SK-N-SH (cell line): Measurements from ENCODE around the gene SIPA1L2. TPM values are rescaled to one million over a fixed set of nuclear protein-coding genes. Genes with fewer than 3 reads are reported as not detected.

ENCODE experiments used
- CTCF ChIA-PET: fragments of 300-600, 350-600 bp; formaldehyde crosslinking; extraction: SDS; loops from one replicate; lab custom pipeline; 2021; lab: Yijun Ruan, JAX
- POLR2A ChIA-PET: fragments of 350-600 bp; sonication (Branson Sonifier 250); formaldehyde crosslinking; extraction: SDS; loops from one replicate; lab custom pipeline; 2020; ENCODE audit warnings: antibody characterized with exemption, inconsistent platforms; lab: Yijun Ruan, JAX
- DNase-seq: peaks from one replicate; pipeline ENCODE4 v3.0.0; 2012
- H2AFZ ChIP-seq: fragments of 200-600 bp; sonication (generic); 2 replicates; pipeline ENCODE4 v1.8.1; 2016; ENCODE audit warnings: antibody characterized with exemption, mild to moderate bottlenecking, low read depth
- H3F3A ChIP-seq: fragments of 200-600 bp; sonication (generic); replicated peaks from 2 replicates; pipeline ENCODE3; 2016; ENCODE audit warnings: antibody characterized with exemption, mild to moderate bottlenecking; ENCODE audit not compliant: insufficient read depth
- H3K27ac ChIP-seq, 2 experiments: fragments of 200-500 bp in 1 of 2; fragments of 200-600 bp in 1 of 2; sonication (Bioruptor generic) in 1 of 2; sonication (generic), shearing (Covaris generic) in 1 of 2; 2 replicates each; pipeline versions ENCODE4 v1.5.1 to v1.6.1; 2014 to 2016; ENCODE audit warnings: low read depth in 2 of 2, inconsistent platforms in 1 of 2, low read length in 1 of 2, mild to moderate bottlenecking in 1 of 2, mixed read lengths in 1 of 2
- H3K27me3 ChIP-seq: fragments of 200-600 bp; sonication (generic), shearing (Covaris generic); 2 replicates; pipeline ENCODE4 v1.6.1; 2016; ENCODE audit warnings: mixed run types; ENCODE audit not compliant: insufficient read depth
- H3K36me3 ChIP-seq, 2 experiments: fragments of 200-500 bp in 1 of 2; fragments of 200-600 bp in 1 of 2; sonication (Bioruptor generic) in 1 of 2; sonication (generic) in 1 of 2; replicated peaks in 1 of 2; 2 replicates each; pipeline versions ENCODE3 to v1.5.1; 2014 to 2016; ENCODE audit warnings: low read length in 1 of 2, mild to moderate bottlenecking in 1 of 2; ENCODE audit not compliant: insufficient read depth in 2 of 2, control insufficient read depth in 1 of 2
- H3K4me1 ChIP-seq, 2 experiments: fragments of 200-500 bp in 1 of 2; fragments of 200-600 bp in 1 of 2; sonication (Bioruptor generic) in 1 of 2; sonication (generic), shearing (Covaris generic) in 1 of 2; 2 replicates each; pipeline versions ENCODE4 v1.5.1 to v1.6.1; 2014 to 2016; ENCODE audit warnings: low read depth in 1 of 2, low read length in 1 of 2, mixed run types in 1 of 2; ENCODE audit not compliant: insufficient read depth in 2 of 2, control insufficient read depth in 1 of 2
- H3K4me2 ChIP-seq: fragments of 200-600 bp; sonication (generic), shearing (Covaris generic); 2 replicates; pipeline ENCODE4 v1.6.1; 2017; ENCODE audit warnings: mixed run types
- H3K4me3 ChIP-seq, 2 experiments: fragments of 200-500 bp in 1 of 2; fragments of 200-600 bp in 1 of 2; sonication (Bioruptor generic) in 1 of 2; sonication (generic), shearing (Covaris generic) in 1 of 2; 2 replicates each; pipeline versions ENCODE4 v1.5.1 to v1.8.1; 2014 to 2016; ENCODE audit warnings: low read depth in 2 of 2, inconsistent platforms in 1 of 2, low read length in 1 of 2, mild to moderate bottlenecking in 1 of 2, mixed read lengths in 1 of 2, moderate library complexity in 1 of 2
- H3K79me2 ChIP-seq: fragments of 200-600 bp; sonication (generic); 2 replicates; pipeline ENCODE4 v1.8.1; 2017; ENCODE audit warnings: mild to moderate bottlenecking; ENCODE audit not compliant: insufficient read depth
- H3K9ac ChIP-seq: fragments of 200-600 bp; sonication (generic); 2 replicates; pipeline ENCODE4 v1.6.1; 2017; ENCODE audit warnings: mixed run types
- H3K9me2 ChIP-seq: fragments of 200-600 bp; sonication (generic); 2 replicates; pipeline ENCODE4 v1.6.1; 2017; ENCODE audit warnings: mixed run types
- H3K9me3 ChIP-seq: fragments of 200-600 bp; sonication (generic); 2 replicates; pipeline ENCODE4 v1.6.1; 2017; ENCODE audit warnings: mixed run types, mild to moderate bottlenecking, moderate library complexity
- H4K20me1 ChIP-seq: fragments of 200-600 bp; sonication (generic); 2 replicates; pipeline ENCODE4 v1.6.1; 2017; ENCODE audit warnings: mild to moderate bottlenecking, mixed run types; ENCODE audit not compliant: insufficient read depth
- EP300 ChIP-seq, 2 experiments: IDR thresholded peaks; 2 replicates each; pipeline versions ENCODE4 v1.4.0 to v1.6.1; 2012; ENCODE audit warnings: borderline replicate concordance in 1 of 2, low read depth in 1 of 2, low read length in 1 of 2
- FOXJ3 ChIP-seq: sonication (generic); formaldehyde crosslinking; IDR thresholded peaks from 2 replicates; pipeline ENCODE4 v1.5.1; 2020; ENCODE audit warnings: mild to moderate bottlenecking, missing genetic modification reagents
- FOXM1 ChIP-seq: IDR thresholded peaks from 2 replicates; pipeline ENCODE4 v1.4.0; 2012; ENCODE audit warnings: low read depth, mild to moderate bottlenecking
- GATA2 ChIP-seq: sonication (generic); formaldehyde crosslinking; IDR thresholded peaks from 2 replicates; pipeline ENCODE4 v1.5.0; 2020; ENCODE audit warnings: mild to moderate bottlenecking, missing genetic modification reagents
- JUND ChIP-seq: IDR thresholded peaks from 2 replicates; pipeline ENCODE4 v1.4.0; 2012
- MAX ChIP-seq: IDR thresholded peaks from 2 replicates; pipeline ENCODE4 v1.4.0; 2012; ENCODE audit warnings: low read depth
- MEF2A ChIP-seq: IDR thresholded peaks from 2 replicates; pipeline ENCODE4 v1.4.0; 2012; ENCODE audit warnings: low read depth, borderline replicate concordance
- NFIC ChIP-seq: IDR thresholded peaks from 2 replicates; pipeline ENCODE4 v1.4.0; 2012; ENCODE audit warnings: borderline replicate concordance
- NRF1 ChIP-seq: IDR thresholded peaks from 2 replicates; pipeline ENCODE4 v1.6.1; 2012; ENCODE audit warnings: low read depth, mild to moderate bottlenecking, low read length
- POLR2AphosphoS5 ChIP-seq: IDR thresholded peaks from 2 replicates; pipeline ENCODE4 v1.6.1; 2012; ENCODE audit warnings: low read depth, low read length
- RCOR1 ChIP-seq: fragments of 150-350 bp; IDR thresholded peaks from 2 replicates; pipeline ENCODE4 v1.6.1; 2017; ENCODE audit warnings: antibody characterized with exemption, low read length
- REST ChIP-seq: IDR thresholded peaks from 2 replicates; pipeline ENCODE4 v1.6.1; 2012; ENCODE audit warnings: mild to moderate bottlenecking, low read depth, low read length, moderate library complexity
- RFX5 ChIP-seq: IDR thresholded peaks from 2 replicates; pipeline ENCODE4 v1.6.1; 2012; ENCODE audit warnings: mild to moderate bottlenecking, improper control_type of control experiment, low read length
- RXRA ChIP-seq: IDR thresholded peaks from 2 replicates; pipeline ENCODE4 v1.4.0; 2012; ENCODE audit warnings: low read depth, mild to moderate bottlenecking, borderline replicate concordance
- SIN3A ChIP-seq: IDR thresholded peaks from 2 replicates; pipeline ENCODE4 v1.6.1; 2012; ENCODE audit warnings: low read depth, mild to moderate bottlenecking, low read length, moderate library complexity, borderline replicate concordance
- SMC3 ChIP-seq: IDR thresholded peaks from 2 replicates; pipeline ENCODE4 v1.6.1; 2012; ENCODE audit warnings: low read depth, low read length, improper control_type of control experiment
- TAF1 ChIP-seq: IDR thresholded peaks from 2 replicates; pipeline ENCODE4 v1.6.1; 2012; ENCODE audit warnings: low read depth, mild to moderate bottlenecking, low read length, moderate library complexity, borderline replicate concordance
- TEAD4 ChIP-seq: IDR thresholded peaks from 2 replicates; pipeline ENCODE4 v1.4.0; 2012; ENCODE audit warnings: mild to moderate bottlenecking, borderline replicate concordance; ENCODE audit not compliant: insufficient read depth
- YY1 ChIP-seq: IDR thresholded peaks from 2 replicates; pipeline ENCODE4 v1.4.0; 2012; ENCODE audit warnings: low read depth, mild to moderate bottlenecking
- WGBS: methylation state at CpG from one replicate; pipeline ENCODE4 v1.1.6; 2017; ENCODE audit warnings: low lambda C conversion rate; 5-methylcytosine and 5-hydroxymethylcytosine counted together
- polyA plus RNA-seq, 3 experiments: library from polyadenylated mRNA; depleted of rRNA; stranded (reverse); fragments of >200 nt; gene quantifications; 2 replicates each; pipeline ENCODE4 v1.2.3, GENCODE V29; 2012
- TF ChIP-seq, protein P1 (sequence below): IDR thresholded peaks from 2 replicates; pipeline ENCODE4 v1.4.0; 2012; ENCODE audit warnings: low read depth, borderline replicate concordance

SIPA1L2 gene
- polyA plus RNA-seq, 1 of the 3 experiments (the other 2 are of a cell fraction) = 0.48 TPM

DNA sequence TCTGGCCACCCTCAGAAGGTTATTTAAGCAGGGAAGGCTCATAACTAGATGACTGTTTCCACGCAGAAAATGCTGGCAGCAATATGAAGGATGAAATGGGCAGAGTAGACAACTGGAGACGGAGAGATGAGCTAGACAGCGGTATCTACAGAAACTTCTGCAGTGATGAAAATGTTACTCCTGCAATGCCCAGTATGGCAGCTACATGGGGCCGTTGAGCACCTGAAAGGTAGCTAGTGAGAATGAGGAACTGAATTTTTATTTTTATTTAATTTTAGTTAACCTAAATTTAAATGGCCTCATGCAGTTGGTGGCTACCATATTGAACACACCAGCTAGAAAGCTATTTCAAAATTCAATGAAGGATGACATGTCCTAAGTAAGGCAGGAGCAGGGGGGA, 27.3 kb downstream of the SIPA1L2 start:
- no peaks in the 10 kb centered on the region for H3K9me3 ChIP-seq
- H3K4me2 ChIP-seq = no peak overlapping the region
- no peaks in the 10 kb centered on the region for H3K79me2 ChIP-seq
- H2AFZ ChIP-seq = no peak overlapping the region
- no peaks in the 10 kb centered on the region for H3K27me3 ChIP-seq
- no peaks in the 10 kb centered on the region for H3K36me3 ChIP-seq
- H3F3A ChIP-seq = no peaks in the 10 kb centered on the region
- no peaks in the 10 kb centered on the region for H4K20me1 ChIP-seq
- POLR2A ChIA-PET = interaction anchor here (0.7 kb wide), 1 partner anchor 11 kb away, joined by 3 read pairs; no protein-coding TSS in a partner anchor
- H3K4me1 ChIP-seq = peaks cover 4 to 20% of the 10 kb centered on the region in 2 experiments; a peak in 3 of 4 replicates
- DNase-seq = no peak
- no peak for TF ChIP-seq NFIC
- no peak for TF ChIP-seq FOXJ3
- TF ChIP-seq YY1 = no peak
- no peak for TF ChIP-seq RXRA
- TF ChIP-seq TEAD4 = no peak
- no peak for TF ChIP-seq REST
- no peak for TF ChIP-seq SIN3A
- no peak for TF ChIP-seq GATA2
- no peak for TF ChIP-seq RFX5
- no peak for TF ChIP-seq TAF1
- TF ChIP-seq, protein P1, sequence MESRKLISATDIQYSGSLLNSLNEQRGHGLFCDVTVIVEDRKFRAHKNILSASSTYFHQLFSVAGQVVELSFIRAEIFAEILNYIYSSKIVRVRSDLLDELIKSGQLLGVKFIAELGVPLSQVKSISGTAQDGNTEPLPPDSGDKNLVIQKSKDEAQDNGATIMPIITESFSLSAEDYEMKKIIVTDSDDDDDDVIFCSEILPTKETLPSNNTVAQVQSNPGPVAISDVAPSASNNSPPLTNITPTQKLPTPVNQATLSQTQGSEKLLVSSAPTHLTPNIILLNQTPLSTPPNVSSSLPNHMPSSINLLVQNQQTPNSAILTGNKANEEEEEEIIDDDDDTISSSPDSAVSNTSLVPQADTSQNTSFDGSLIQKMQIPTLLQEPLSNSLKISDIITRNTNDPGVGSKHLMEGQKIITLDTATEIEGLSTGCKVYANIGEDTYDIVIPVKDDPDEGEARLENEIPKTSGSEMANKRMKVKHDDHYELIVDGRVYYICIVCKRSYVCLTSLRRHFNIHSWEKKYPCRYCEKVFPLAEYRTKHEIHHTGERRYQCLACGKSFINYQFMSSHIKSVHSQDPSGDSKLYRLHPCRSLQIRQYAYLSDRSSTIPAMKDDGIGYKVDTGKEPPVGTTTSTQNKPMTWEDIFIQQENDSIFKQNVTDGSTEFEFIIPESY = no peak
- TF ChIP-seq MEF2A = no peak
- TF ChIP-seq JUND = no peak
- no peak for TF ChIP-seq POLR2AphosphoS5
- TF ChIP-seq EP300 (IDR thresholded peaks at IDR 0.05; ENCODE audit: borderline replicate concordance in 1 of 2, low read depth in 1 of 2, low read length in 1 of 2) = no peak
- TF ChIP-seq NRF1 = no peak
- TF ChIP-seq SMC3 = no peak
- TF ChIP-seq RCOR1 = no peak
- TF ChIP-seq MAX = no peak
- TF ChIP-seq FOXM1 = no peak
- H3K4me3 ChIP-seq = no peak overlapping the region
- no peak overlapping the region for H3K9ac ChIP-seq
- no peak overlapping the region for H3K27ac ChIP-seq
- WGBS = 58% methylated on average over 4 of the region's 4 CpGs
- CTCF ChIA-PET = no interaction called here
- no peaks in the 10 kb centered on the region for H3K9me2 ChIP-seq
